GM21825 (cell line): ENCODE measurements around the gene MARS1.
A peak's percentile ranks its signal among the peaks of the same experiment; 100 is the strongest.

Experiments
- ATAC-seq: cut with Tn5 transposase; IDR thresholded peaks from one replicate; pipeline ENCODE4 v1.9.1; 2021; ENCODE audit warnings: mild to moderate bottlenecking, moderate library complexity; ENCODE audit not compliant: unreplicated experiment

Gene MARS1

GRCh38 chr12:57470970-57471656 lies 16.8 kb upstream of the MARS1 start:
- ATAC-seq, result no peak

- ATAC-seq, result no peak
Measured at GRCh38 chr12:57471661-57472060, 16.2 kb upstream of the MARS1 start.

GRCh38 chr12:57472391-57472790 lies 15.5 kb upstream of the MARS1 start:
- no peak for ATAC-seq

- ATAC-seq, result no peak
Measured at GRCh38 chr12:57473392-57473791, 14.5 kb upstream of the MARS1 start.

- ATAC-seq, result no peak
Measured at GRCh38 chr12:57473886-57474285, 14.0 kb upstream of the MARS1 start.

GRCh38 chr12:57474430-57474829 lies 13.4 kb upstream of the MARS1 start:
- ATAC-seq, result no peak

GRCh38 chr12:57474862-57475261 lies 13.0 kb upstream of the MARS1 start:
- no peak for ATAC-seq

- no peak for ATAC-seq
Measured at GRCh38 chr12:57475271-57476161, 12.4 kb upstream of the MARS1 start.

- ATAC-seq, result peak; percentile 31
Measured at GRCh38 chr12:57476162-57476992, 11.5 kb upstream of the MARS1 start.

GRCh38 chr12:57476993-57477709 lies 10.7 kb upstream of the MARS1 start:
- no peak for ATAC-seq

GRCh38 chr12:57477710-57478681 lies 9.9 kb upstream of the MARS1 start:
- peak; percentile 33 for ATAC-seq

- ATAC-seq, result no peak
Measured at GRCh38 chr12:57479043-57479375, 8.9 kb upstream of the MARS1 start.

GRCh38 chr12:57479376-57480115 lies 8.3 kb upstream of the MARS1 start, which contains the start of gene ARHGAP9:
Gene ARHGAP9 (minus strand): TSS chr12:57479866. CDS start chr12:57479406, 460 bp downstream.
- ATAC-seq, result no peak

- ATAC-seq, result no peak
Measured at GRCh38 chr12:57481671-57482070, 6.2 kb upstream of the MARS1 start.

GRCh38 chr12:57483466-57483865 lies 4.4 kb upstream of the MARS1 start:
- no peak for ATAC-seq

- ATAC-seq, result no peak
Measured at GRCh38 chr12:57485695-57486094, 2.2 kb upstream of the MARS1 start.

- ATAC-seq, result no peak
Measured at GRCh38 chr12:57487055-57487596, 742 bp upstream of the MARS1 start.

GRCh38 chr12:57488402-57489156 lies 711 bp downstream of the MARS1 start:
- ATAC-seq, result no peak
